Stimulated activated CD8-positive, alpha-beta memory T cell treated with anti-CD3 and anti-CD28 coated beads, Interleukin-15, amount 100 ng/mL, for 24 hours (primary cell): ENCODE data around the gene GAL.
"Not testable (repeated sequence)": the region's sequence is repeated elsewhere in the genome, so short reads cannot be mapped to it uniquely, and the experiment has no call there.

Source experiments
- DNase-seq: peaks from one replicate; pipeline ENCODE4 v3.0.0-alpha.2; 2020; ENCODE audit warnings: low read depth

GAL gene, protein sequence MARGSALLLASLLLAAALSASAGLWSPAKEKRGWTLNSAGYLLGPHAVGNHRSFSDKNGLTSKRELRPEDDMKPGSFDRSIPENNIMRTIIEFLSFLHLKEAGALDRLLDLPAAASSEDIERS

DNA sequence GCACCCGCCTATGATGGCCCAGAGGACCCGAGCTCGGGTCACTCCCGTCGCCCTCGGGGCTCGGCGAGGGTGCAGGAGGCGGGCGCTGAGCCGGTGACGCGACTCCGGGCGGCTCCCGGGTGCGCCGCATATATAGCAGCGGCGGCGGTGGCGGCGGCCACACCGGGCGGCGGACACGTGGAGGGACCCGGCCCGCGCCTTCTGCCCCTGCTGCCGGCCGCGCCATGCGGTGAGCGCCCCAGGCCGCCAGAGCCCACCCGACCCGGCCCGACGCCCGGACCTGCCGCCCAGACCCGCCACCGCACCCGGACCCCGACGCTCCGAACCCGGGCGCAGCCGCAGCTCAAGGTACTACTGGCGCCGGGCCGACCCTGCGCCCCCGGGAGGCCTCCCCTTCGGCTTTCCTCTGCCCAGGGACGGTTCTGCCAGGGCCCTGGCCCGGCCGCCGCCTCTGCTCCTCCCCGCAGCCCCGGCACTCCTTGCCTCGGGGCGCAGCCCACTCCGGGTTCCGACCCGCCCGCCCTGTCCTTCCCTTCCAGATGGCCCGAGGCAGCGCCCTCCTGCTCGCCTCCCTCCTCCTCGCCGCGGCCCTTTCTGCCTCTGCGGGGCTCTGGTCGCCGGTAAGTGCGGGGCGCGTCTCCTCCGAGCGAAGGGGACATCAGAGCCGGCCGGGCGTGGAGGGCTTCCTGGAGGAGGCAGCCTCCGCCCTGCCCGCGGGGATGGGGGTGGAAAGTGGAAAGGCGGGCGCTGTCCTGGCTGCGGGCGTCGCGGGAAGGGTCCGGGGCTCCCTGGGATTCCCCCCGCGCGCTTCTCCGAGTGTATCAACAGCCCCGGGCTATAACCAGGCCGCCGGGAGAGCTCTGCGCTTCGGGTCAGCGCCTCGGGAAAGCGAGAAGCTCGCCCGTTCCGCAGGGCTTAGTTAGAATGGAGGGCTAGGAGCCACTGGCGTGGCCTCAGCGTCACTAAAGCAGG lies at the start of gene GAL:
TSS of gene GAL (plus strand) at position 160 of the 972 bp plus-strand sequence. CDS start at position 540, 380 bp downstream.
- DNase-seq: no peak

DNA sequence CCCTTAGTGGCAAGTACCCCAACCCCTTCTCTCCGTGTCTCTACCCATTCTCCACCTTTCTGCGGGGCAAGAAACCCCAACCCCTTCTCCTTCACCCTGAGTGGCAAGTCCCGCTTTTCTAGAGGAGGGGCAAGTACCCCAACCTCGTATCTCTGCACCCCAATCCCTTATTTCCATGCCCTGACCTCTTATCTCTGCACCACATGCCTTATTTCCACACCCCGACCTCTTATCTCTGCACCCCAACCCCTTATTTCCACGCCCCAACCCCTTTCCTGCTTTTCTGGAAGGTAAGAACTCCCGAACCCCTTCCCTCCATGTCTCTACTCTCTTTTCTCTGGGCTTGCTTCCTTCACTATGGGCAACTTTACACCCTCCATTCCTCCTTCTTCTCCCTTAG lies 49.7 kb upstream of the GAL start:
- DNase-seq: not testable (repeated sequence)

DNA sequence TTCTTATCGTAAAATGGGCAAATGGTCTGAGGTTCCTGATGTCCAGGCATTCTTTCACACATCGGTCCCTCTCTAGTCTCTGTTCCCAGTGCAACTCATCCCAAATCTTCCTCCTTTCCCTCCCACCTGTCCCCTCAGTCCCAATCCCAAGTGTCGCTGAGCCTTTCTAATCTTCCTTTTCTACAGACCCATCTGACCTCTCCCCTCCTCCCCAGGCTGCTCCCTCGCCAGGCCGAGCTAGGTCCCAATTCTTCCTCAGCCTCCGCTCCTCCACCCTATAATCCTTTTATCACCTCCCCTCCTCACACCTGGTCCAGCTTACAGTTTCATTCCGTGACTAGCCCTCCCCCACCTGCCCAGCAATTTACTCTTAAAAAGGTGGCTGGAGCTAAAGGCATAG lies 49.2 kb upstream of the GAL start:
- DNase-seq: not testable (repeated sequence)

DNA sequence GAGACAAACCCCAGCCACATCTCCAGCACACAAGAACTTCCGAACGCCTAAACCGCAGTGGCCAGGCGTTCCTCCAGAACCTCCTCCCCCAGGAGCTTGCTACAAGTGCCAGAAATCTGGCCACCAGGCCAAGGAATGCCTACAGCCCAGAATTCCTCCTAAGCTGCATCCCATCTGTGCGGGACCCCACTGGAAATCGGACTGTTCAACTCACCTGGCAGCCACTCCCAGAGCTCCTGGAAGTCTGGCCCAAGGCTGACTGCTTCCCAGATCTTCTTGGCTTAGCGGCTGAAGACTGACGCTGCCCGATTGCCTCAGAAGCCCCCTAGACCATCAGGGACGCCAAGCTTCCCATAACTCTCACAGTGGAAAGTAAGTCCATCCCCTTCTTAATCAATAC lies 48.5 kb upstream of the GAL start:
- DNase-seq: not testable (repeated sequence)

DNA sequence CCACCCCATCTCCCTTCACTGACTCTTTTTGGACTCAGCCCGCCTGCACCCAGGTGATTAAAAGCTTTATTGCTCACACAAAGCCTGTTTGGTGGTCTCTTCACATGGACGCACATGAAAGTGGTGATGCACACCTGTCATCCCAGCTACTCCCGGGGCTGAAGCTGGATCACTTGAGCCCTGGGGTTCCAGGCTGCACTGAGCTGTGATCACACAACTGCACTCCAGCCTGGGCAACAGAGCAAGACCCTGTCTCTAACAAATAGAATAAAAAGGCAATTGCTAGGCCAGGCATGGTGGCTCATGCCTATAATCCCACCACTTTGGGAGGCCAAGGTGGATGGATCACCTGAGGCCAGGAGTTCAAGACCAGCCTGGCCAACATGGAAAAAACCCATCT lies 45.0 kb upstream of the GAL start:
- not testable (repeated sequence) for DNase-seq

DNA sequence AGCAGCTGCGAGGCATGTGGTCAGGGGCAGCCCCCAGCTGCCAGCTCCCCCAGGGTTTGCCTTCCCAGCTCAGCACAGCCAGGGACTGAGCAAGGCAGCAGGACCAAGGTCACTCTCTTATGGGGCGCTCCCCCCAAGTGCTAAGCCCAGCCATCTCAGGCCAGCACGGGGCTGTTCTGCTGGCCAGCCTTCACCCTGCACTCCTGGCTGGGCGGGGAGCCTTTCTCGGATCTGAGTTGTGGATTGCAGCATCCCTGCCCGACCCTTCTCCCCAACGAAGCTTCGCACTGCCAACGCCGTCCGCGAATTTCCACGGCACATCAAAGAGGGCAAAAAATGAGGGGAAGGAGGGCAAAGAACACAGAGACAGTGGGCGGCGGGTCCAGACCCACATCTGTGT lies 42.5 kb upstream of the GAL start:
- DNase-seq: no peak

DNA sequence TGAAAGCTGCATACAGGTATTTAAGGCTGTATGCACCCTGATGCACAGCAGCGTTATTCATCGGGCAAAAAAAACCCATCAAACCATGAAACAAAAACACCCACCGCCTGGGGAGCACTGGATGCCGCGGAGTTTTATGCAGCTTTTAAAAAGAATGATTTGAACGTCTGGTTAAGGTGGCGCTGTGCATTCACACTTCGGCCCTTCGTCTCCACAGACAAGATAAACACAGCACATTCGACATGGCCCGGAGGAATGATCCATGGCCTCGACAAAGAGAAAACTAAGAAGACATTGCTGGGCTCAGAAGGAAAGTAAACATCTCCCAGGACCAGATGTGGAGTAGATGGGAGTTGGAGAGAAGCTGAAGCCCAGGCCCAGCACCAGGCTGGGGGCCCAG lies 40.8 kb upstream of the GAL start:
- DNase-seq: no peak

DNA sequence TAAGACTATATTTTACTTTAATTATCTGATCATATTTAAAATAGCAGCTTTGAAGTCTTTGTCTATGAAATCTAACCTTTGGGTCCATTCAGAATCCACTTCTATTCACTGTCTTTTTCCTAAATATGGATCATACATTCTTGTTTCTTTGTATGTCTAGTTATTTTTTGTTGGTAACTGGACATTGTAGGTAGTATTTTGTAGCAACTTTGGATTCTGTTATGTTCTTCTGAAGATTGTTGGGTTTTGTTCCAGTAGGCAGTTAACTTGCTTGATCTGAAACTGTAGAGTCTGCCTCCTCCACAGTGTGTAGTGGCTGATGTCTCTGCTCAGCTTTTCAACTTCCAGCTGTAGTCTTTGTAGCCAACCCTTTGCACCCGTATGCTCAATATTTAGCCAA lies 37.5 kb upstream of the GAL start:
- no peak for DNase-seq

DNA sequence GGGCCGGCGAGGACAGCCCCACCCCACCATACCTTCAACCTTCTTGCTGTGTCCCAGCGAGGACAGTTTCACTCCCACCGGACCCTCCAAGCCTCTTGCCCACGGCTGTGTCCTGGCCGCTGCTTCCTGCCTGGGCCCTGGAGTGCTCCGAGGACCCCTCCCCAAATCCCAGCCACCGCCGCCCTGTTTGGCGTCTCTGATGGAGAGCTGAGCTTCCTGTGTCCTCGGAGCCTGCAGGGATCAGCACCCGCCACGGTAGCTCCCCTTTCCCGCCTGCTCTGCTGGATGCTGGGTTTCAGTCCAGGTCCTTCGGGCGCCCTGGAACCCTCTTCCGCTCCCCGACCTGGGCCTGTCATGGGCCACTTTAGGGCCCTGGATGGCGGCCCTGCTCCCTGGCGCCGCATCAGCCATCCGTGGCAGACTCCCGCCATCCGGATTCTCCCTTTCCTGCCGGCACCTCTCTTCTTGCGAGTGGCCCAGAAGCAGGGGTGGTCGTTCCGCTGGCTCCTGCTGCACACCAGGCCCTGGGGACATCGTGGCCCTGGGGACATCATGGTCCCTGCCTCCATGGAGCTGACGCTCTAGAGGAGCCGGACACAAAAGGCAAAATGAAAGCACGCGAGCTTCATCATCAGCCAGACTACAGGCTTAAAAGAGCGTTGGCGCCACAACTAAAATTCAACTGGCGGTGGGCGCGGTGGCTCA lies 34.3 kb upstream of the GAL start:
- DNase-seq: no peak

DNA sequence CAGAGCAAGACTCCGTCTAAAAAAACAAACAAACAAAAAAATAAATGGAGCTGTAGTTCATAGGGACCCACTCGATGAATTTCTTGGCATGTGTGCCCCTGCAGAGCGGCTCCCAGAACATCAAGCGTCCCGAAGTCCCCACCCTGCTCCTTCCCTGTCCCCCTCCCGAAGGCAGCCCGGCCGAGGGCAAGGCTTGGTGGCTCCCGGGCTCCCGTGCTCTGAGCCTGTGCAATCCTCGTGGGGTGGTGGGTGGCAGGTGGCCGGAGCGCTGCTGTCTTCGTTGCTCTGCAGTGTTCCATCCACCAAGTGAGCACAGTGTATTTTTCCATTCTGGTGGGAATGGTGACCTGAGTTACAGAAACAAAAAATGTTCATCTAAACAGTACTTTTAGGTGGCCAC lies 33.5 kb upstream of the GAL start:
- DNase-seq: no peak

DNA sequence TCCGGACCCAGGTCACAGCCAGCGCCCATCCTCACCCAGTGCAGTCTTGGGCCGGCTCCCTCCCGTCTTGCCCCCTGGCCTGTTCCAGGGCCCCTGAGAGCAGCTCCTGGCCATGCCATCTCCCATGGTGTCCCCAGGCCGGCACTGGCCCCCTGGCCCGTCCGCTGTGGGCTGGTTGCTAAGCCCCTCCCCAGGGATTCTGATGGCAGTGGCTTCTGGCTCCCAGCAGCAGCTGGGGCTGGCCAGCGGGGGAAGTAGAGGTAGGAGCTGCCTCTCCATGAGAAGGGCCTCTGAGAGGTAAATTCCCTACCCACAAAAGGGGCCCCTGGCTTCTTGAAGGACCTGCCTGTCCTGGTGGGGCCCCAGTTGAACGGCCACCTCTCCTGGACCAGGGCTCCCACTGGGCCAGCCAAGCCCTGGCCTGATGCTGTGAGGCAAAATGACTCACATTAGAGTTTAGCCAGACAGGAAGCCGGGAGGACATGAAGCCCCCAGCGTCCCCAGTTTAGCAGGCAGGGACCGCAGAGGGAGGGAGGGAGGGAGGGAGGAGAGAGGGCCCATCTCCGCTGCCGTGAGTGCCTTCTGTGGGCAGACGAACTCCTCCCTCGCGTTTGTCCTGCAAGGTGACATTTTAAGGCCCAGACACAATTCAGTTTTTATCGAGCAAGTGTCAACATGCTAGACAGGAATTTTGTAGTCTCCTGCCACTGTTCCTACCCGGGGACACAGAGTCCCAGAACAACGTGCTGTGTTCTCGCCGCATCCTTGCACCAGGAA lies 32.9 kb upstream of the GAL start:
- DNase-seq: no peak

DNA sequence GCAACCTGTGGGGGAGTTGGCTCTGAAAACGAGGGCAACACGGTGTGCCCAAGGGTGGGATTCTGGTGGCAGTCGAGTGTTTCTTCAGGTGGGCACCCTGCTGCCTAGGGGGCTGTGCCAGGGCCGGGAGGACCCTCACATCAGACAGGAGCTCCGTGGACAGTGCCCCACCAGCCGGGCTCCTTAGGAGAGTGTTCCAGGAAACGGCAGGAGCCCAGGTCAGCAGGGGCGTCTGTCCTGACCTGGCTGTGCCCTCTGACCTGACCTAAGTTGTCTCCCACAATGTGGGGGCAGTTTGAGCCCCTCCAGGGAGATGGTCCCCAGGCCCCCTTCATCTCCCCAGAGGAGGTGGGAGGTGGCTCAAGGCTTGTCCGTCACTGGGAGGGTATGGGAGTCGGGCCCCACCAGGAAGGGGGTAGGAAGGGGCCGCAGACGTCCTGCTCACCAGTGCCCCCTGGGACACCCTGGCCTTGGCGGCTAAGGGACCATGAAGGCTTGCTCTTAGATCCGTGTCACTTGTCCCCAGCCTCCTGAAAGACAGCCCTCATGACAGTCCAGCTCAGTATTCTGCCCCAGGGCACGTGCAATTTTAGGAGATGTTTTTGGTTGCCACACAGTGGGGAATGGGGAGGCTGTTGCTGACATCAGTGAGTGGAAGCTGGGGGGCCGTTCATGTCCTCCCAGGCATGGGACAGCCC lies 32.2 kb upstream of the GAL start:
- no peak for DNase-seq

DNA sequence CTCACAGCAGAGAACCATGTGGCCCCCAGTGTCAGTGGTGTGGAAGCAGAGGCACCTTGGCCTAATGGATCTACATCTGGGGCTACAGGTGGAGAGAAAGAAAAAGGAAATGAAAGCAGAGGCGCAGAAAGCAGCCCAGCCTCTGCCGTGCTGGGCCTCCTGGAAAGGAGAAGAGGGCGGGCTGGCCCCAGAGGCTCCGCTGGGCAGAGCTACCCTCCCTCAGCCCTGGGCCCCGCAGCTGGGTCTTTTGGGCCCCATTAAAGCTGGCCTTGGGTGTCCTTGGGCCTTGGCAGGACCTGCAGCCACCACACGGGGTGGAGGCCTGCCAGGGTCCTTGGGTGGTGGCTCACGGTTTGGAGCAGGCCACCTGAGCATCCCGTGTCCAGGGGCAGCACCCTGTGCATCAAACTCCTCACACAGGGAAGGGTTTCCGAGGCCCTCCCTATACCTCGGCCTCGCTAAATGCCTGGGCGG lies 31.6 kb upstream of the GAL start:
- no peak for DNase-seq

DNA sequence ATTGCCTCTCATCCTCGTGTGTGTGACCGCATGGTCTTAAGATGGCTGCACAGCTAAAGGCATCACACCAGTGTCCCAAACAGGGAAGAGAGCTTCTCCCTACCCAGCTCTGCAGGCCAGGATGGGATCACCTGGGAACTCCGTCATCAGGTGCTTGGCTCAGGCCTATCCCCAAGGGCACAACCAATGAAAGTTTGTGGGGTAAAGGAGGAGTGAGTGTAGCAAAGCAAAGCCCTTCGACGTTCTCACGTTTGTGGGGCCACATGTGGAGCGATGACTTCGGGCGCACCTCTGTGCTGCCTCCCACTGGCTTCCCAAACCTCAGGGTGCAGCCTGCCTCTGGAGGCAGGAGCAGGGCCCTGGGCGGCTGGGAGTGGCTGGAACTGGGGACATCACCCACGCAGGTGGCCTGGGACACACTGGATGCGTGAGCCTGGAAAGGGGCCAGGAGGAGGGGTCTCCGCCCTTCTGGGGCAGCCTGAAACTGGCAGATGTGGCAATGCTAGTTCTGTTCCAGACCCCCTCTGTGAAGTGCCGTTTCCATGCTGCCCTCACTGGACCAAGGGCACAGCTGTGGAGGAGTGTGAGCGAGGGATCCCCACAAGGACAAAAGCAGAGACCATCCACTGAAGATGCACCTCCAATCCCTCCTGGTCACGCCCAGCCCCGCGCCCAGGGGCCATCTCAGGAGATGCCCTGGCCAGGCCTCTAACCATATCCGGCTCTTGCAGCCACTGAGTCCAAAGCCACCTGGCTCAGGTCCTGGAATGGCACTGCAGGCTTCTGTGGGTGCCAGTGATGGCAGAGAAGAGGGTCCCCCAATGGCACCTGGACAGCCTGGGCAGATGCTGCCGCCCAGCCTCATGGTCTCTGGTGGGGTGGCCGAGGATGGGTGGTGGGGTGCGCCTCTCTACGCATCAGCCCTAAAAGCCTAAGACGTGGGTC lies 30.6 kb upstream of the GAL start:
- DNase-seq: no peak

DNA sequence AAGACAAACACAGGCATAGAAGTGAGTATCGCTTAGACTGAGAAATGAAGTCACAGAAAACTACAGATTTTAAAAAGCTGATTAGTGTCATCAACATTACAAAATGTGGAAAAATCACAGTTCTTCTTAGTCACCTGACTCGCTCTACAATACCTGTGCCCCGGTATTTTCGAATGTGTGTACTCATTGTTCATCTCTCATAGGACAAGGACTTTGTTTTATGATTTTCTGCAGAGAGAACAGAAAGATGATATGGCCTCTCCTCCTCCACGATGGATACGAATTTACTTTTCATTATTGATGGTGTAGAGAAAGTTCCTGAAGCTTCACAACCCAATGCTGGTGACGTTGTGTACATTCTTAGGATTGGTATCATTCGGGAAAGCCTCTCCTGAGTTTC lies 29.4 kb upstream of the GAL start:
- no peak for DNase-seq

DNA sequence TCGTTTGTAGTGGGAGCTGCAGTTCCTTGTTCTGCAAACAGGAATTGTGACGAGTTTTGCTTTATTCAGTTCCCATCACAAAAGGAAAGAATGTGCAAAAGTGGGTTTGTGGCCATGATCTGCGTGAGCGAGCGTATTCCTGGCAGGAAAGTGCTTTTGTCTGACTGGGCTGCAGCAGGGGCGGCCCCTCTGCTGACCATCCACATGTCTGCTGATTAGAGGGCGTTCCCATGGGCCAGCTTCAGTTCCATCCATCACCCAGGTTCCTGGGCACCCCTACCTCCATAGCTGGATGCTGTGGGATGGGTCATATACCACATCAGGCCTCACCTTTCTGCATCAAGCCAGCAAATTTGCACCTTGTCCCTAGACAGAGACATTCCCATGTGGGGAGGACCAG lies 28.9 kb upstream of the GAL start:
- no peak for DNase-seq

DNA sequence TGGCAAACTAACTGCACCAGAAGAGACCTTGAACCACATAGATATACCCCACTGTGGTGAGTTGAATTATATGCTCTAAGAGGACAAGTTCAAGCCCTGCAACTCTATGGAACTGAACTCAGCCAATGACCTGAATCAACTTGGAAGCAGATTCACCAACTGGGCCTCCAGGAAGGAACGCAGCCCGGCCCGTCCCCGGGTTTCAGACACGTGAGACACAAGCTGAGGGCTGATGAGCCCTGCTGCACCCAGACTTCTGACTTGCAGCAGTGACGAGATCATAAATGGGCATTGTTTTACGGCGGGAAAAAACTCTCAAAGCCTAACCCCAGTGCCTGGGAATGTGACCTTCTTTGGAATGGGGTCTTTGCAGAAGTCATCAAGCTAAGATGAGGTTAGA lies 28.5 kb upstream of the GAL start:
- DNase-seq: no peak

DNA sequence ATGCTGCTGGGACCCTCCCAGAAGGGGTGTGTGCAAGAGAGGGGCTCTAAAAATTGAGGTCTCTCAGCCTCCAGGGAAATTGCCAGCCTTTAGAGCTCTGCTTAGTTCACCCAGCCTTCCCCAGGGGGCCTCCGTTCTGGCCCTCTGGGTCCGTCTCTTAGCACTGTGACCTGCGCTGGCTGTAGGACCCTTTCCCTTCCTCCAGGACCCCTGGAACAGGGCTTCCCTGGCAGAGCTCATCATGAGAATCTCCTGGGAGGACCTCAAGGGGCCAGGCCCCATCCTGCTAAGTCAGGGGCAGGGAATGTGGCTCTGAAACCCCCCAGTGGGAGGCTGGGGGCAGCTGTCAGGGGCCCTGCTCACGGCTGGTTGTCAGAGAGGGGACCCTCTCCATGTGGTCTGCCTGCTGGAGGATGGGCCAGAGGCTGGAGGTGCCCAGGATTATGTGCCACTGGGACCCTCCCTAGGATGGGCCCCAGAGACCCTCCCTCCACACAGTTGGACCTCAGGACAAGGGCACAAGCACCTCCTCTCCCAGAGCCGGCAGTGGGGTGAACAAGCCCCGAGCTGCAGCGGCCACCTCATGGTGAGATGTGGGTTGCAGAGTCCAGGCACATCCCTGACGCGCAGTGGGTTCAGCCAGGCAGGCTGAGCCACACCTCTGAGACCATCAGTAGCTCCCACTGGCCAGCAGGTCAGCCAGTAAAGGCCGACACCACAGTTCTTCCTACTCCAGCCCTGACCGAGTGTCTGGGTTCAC lies 27.1 kb upstream of the GAL start:
- no peak for DNase-seq

DNA sequence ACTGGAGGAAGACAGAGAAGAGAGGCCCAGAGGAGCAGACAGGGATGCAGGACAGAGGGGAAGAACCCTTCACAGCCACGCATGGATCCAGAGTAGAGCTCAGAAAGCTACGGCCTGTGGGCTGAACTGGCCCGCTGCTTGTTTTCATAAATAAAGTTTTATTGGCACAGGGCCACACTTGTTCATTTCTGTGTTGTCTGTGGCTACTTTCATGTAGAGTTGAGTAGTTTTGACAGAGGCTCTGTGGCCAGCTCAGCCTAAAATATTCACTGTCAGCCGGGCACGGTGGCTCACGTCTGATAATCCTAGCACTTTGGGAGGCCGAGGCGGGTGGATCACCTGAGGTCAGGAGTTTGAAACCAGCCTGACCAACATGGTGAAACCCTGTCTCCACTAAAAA lies 26.2 kb upstream of the GAL start:
- DNase-seq: no peak

DNA sequence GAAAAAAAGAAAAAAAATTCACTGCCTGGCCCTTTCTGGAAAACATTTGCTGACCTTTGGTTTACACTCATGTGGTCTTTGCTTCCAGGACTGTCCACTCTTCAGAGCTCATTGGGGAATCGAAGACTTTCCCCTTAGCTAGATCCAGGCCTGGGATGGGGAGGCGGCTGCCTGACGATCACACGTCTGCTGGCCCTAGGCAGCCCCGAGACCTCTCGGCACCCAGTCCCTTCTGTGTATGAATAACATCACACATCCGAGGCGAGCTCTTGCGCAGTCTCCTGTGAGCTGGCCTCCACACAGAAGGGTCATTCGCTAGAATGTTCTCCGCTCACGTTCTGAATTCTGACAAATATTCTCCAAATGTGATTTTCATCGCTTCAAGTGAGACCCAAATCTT lies 25.7 kb upstream of the GAL start:
- DNase-seq: no peak
